HG03354 (cell line): Measurements from ENCODE around the gene WFIKKN2.

Experiments
- ATAC-seq: cut with Tn5 transposase; IDR thresholded peaks from one replicate; pipeline ENCODE4 v1.9.1; 2021; ENCODE audit warnings: mild to moderate bottlenecking; ENCODE audit not compliant: unreplicated experiment, poor library complexity, severe bottlenecking

WFIKKN2 gene

GRCh38 chr17:50807009-50807408 is 28.4 kb upstream of the WFIKKN2 start:
- ATAC-seq: no peak

DNA sequence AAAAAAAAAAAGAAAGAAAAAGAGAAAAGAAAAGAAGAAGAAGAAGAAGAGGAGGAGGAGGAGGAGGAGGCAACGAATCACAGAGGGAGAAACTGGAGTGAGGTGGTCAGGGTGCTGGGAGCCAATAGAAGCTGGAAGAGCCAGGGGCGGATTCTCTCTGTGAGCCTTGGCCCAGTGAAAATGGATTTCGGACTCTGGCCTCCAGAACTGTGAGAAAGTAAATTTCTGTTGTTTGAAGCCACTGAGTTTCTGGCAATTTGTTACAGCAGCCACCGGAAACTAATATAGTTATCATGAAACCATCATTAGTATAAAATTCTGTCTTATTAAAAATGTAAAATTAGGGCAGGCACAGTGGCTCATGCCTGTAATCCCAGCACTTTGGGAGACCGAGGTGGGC is 27.7 kb upstream of the WFIKKN2 start:
- no peak for ATAC-seq

GRCh38 chr17:50808413-50808812 is 27.0 kb upstream of the WFIKKN2 start:
- no peak for ATAC-seq

DNA sequence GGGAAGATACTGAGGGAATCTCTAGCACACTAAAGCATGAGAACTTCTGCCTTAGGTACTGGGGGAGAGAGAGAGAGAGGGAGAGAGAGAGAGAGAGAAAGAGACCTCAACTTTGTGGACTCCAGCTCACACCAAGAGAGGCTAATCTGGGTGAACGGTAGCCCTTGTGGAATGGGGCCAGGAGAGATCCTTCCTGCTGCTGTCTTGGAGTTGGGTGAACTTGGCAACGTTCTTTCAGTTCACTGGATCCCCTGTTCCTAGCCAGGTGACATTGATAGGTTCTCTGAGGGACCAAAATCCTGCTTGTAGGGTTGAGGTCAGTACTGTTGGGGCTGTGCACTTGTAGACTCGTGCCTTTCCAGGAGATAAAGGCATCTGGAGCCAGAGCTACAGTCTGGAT is 26.5 kb upstream of the WFIKKN2 start:
- ATAC-seq: no peak

DNA sequence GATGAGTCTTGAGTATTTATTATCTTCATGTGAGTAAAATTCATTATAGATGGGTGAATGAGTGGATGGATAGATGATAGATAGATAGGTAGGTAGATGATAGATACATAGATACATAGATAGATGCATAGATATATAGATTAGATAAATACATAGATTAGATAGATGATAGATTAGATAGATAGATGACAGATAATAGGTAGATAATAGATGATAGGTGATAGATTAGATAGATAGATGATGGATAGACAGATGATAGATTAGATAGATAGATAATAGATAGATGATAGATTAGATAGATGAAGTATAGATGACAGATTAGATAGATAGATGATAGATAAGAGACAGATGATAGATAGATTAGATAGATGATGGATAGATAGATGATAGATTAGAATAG is 21.8 kb upstream of the WFIKKN2 start:
- no peak for ATAC-seq

DNA sequence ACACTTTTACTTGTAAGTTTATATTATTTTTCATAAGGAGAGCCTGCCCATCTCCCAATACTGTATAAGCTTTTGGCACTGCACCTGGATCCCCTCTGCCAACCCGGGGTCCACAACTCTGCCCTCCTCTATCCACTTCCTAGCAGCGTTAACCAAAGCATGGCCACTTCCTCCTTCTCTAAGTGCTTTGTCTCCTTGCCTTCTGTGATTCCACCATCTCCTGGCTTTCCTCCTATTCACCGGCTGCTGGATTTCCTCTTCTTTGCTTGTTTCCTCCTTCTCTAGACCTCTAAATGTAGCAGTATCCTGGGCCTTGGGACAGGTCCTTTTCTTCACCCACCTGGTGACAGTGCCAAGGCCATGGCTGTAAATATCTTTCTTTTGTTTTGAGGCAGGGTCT is 20.0 kb upstream of the WFIKKN2 start:
- ATAC-seq: no peak

GRCh38 chr17:50816271-50816670 is 19.1 kb upstream of the WFIKKN2 start:
- no peak for ATAC-seq

DNA sequence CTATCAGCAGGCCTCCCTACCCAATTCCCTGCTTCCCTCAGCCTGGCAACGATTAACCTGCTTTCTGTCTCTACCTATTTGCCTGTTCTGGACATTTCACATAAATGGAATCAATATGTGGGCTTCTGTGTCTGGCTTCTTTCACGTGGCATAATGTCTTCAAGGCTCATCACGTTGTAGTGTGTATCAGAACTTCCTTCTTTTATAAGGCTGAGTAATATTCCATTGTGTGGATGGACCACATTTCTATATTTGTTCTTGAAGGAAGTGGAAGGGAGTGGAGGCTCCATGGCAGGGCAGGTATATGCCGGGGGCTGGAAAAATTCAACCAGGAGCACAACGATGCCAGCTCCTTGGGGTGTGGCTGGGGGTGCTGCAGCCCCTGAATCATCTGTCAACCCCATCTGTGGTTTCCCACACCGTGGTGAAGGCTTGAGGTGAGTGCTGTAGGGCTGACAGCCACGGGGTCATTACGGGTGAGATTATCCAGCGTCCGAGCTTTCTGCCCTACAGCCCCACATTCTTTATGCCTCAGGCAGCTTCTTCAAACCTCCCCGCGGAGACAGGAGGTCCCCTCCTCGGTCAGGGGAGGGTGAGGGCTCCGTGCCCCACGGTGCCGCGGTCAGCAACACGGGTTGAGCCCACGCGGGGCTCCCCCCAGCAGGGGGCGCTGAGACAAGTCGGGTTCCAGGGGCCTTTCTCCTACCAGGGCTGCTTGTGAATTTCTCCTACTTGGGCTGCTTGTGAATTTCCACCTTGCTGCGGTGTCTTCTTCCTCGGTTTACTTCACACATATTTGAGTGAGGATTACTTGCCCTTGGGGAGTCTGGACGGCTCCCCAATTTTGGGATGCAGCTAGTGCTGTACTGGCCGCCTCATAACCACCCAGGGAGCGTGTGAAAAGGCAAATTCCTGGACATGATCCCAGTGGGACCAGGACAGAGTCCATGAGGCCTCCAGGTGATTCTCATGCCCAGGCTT is 18.3 kb upstream of the WFIKKN2 start:
- no peak for ATAC-seq

GRCh38 chr17:50817838-50818237 is 17.5 kb upstream of the WFIKKN2 start:
- no peak for ATAC-seq

DNA sequence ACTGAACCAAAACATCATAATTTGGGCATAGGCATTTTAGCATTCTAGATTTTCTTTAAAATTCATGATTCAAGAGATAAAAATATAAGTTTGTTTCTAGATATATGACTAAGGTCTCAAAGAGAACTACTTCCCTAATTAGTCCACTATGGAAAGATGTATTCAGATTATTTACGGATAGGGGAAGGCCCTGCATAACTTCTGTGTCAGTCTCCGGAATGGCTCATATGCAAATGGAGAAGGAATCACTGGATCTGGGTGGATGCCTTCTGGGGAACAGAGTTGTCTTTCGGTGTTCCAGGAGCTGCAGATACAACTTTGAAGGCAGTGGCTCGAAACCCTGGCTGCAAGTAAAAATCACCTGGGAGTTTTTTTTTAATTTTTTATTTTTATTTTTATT is 17.1 kb upstream of the WFIKKN2 start:
- ATAC-seq: no peak

DNA sequence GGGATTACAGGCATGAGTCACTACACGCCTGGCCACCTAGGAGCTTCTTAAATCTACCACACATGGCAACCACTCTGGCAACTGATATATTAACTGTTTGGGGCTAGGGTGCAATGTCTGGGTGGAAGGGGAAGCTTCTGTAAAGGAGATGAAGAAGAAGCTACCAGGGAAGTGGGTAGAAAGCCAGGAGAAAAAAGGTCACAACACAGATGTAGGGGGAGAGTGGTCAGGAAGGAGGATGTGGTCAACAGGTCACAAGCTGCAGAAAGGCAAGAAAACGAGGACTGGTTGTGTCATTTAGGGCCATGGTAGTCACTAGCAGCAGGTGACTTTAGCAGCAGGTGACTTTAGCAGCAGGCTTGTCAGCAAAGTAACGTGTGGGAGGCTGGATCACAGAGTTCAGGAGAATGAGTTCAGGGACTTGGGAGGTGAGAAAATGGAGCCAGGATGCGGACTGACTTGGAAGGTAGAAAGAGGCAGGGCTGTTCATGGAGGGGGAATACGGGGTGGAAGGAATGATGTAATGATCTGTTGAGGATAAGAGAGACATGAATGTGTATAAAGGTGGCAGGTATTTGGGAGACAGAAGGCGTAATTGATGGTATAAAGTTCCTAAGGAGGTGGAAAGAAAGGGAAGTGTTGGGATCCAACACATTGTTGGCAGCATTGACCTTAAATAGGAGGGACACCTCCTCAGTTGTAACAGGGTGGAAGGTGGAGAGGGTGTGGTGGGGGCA is 16.3 kb upstream of the WFIKKN2 start:
- ATAC-seq: no peak

DNA sequence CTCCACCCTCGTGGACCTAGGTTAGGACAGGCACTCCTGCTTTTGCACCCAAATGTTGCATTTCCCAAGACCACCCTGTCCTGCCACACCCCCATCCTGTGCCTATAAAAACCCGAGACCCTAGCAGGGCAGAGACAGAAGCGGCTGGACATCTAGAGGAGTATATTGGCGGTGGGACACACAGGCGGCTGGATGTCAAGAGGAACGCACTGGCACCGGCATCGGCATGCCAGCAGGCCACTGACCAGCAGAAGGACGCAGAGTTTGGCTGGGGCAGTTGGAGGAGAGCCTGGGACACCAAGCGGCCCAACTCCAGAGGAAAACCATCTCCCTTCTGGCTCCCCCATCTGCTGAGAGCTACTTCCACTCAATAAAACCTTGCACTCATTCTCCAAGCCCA is 14.7 kb upstream of the WFIKKN2 start:
- ATAC-seq: no peak

GRCh38 chr17:50822550-50822949 is 12.8 kb upstream of the WFIKKN2 start:
- no peak for ATAC-seq

- no peak for ATAC-seq
Measured at GRCh38 chr17:50824429-50824828, 11.0 kb upstream of the WFIKKN2 start.

DNA sequence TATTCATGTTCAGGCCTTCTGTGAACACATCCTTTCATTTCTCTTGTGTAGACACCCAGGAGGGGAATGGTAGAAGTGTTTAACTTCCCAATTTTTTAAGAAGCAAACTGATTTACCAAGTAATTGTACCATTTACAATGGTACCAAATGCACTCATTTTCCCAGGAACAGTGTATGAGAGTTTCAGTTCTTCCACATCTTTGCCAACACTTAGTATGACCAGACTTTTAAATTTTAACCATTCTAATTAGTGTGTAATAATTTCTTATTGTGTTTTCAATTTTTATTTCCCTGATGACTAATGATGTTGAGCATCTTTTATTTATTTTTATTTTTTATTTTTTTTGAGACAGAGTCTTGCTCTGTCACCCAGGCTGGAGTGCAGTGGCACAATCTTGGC is 10.2 kb upstream of the WFIKKN2 start:
- no peak for ATAC-seq

- no peak for ATAC-seq
Measured at GRCh38 chr17:50828508-50829170, 6.7 kb upstream of the WFIKKN2 start.

DNA sequence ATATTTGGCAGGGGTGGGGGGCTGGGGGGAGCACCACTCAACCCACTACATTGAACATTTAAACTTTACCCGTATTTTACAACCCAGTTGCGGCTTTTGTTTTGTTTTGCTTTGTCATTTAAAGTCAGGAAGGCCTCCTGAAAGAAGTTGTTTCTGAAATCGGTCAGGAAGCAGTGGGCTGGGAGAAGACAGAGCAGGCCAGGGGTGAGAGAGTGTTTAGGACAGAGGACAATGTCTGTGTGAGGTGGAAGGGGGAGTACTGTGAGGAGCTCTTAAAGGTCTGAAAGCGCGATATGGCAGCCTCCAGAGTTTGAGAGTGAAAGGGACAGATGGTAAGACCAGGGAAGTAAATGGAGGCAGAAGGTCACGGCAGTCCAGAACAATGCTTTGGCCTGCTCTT is 6.1 kb upstream of the WFIKKN2 start:
- no peak for ATAC-seq

DNA sequence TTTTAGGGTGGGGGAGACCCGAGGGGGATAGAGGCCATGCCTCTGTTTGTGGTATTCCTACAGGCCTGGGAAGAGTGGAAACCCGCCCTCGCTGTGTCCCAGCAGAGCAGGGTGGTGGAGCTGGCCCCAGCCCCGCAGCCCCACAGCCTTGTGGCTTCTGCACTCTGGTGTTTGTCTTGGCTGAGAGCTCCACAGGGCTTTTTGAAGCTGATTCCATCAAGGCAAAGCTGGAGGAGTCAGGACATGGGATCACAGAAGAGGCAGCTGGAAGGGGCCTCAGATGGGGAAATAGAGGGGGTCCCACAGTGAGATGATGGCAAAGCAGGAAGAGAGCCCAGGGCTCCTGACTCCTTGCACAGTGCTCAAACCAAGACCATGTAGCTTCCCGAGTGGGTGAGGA is 5.0 kb upstream of the WFIKKN2 start:
- ATAC-seq: no peak

- no peak for ATAC-seq
Measured at GRCh38 chr17:50830994-50831393, 4.4 kb upstream of the WFIKKN2 start.

DNA sequence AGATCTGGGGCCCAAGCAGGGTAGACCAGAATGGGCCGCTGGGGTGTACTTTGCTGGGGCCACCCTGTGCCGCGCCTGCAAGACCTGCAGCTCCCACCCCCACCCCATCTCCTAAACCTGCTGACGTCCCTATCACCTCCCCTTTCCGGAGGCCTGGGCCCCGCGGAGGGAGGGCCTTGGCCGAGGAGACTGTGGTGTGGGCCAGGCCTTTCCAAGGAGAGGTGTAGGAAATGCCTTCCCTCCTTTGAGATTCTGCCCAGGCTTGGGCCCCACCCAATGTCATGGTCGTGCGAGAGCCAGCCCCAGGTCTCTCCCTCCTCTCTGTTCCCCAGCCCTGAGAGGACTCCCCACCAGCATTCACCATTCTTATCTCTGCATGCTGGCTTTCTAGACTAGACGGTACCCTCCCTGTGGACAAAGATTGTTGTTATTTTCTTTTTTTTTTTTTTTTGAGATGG is 3.9 kb upstream of the WFIKKN2 start:
- ATAC-seq: no peak
